Left lung (tissue), 10 donors: ENCODE measurements around the gene UQCRQ. TPM values are rescaled to one million over a fixed set of nuclear protein-coding genes. Genes with fewer than 3 reads are reported as not detected.

ENCODE experiments used
- ATAC-seq: fragments of 200-7000 bp; cut with Tn5 transposase; one replicate; pipeline ENCODE4 v1.9.1; 2020; ENCODE audit warnings: moderate library complexity
- DNase-seq, 4 donors: peaks; one replicate each; pipeline ENCODE4 v3.0.0-alpha.2; 2013 to 2020
- H3K27ac ChIP-seq, 2 donors: fragments of 200-600 bp; sonication (generic) in 1 of 2; one replicate each; pipeline versions ENCODE4 v1.5.0 to v1.8.0; 2020 to 2021
- H3K27me3 ChIP-seq, 2 donors: fragments of 200-600 bp; sonication (generic) in 1 of 2; one replicate each; pipeline versions ENCODE4 v1.5.0 to v1.8.0; 2020 to 2021
- H3K36me3 ChIP-seq, 2 donors: fragments of 200-600 bp; sonication (generic) in 1 of 2; one replicate each; pipeline versions ENCODE4 v1.5.0 to v1.8.0; 2020 to 2021
- H3K4me1 ChIP-seq, 2 donors: fragments of 200-600 bp; one replicate each; pipeline ENCODE4 v1.8.0; 2021
- H3K4me3 ChIP-seq, 2 donors: fragments of 200-600 bp; sonication (generic) in 1 of 2; one replicate each; pipeline versions ENCODE4 v1.5.0 to v1.8.0; 2020 to 2021; ENCODE audit warnings: mild to moderate bottlenecking in 1 of 2
- H3K9me3 ChIP-seq, 2 donors: fragments of 200-600 bp; sonication (generic) in 1 of 2; one replicate each; pipeline versions ENCODE4 v1.5.0 to v1.8.0; 2020 to 2021
- CTCF ChIP-seq, 2 donors: fragments of 200-600 bp; sonication (generic) in 1 of 2; IDR thresholded peaks; one replicate each; pipeline versions ENCODE4 v1.5.0 to v1.8.0; 2021; ENCODE audit warnings: antibody characterized with exemption in 2 of 2
- intact Hi-C, 2 donors: fragments of 100-400 bp; cut with DNase I; formaldehyde crosslinking; loops; one replicate each; pipeline versions ENCODE4 v1.11.2 to v1.14.2; 2022
- polyA plus RNA-seq, 6 donors: library from polyadenylated mRNA; unstranded; fragments of 120-200 nt; gene quantifications; one replicate each; pipeline ENCODE4 v1.2.1, GENCODE V29; 2013; ENCODE audit not compliant: insufficient read length in 6 of 6
- total RNA-seq, 2 donors: library from RNA; stranded (reverse); fragmentation: NEBNext Ultra II Directional; extraction: Animal tissue kit (Norgen Biotek cat#: 25700); gene quantifications; one replicate each; pipeline ENCODE4 v1.2.1, GENCODE V29; 2021
- donor health status: DM: no; HTN: yes; CAD: no.
- donor health status: DM: no; HTN: no; CAD: no.

The UQCRQ gene
- total and polyA plus RNA-seq, 8 donors: 130 to 507 (median 168) TPM

DNA sequence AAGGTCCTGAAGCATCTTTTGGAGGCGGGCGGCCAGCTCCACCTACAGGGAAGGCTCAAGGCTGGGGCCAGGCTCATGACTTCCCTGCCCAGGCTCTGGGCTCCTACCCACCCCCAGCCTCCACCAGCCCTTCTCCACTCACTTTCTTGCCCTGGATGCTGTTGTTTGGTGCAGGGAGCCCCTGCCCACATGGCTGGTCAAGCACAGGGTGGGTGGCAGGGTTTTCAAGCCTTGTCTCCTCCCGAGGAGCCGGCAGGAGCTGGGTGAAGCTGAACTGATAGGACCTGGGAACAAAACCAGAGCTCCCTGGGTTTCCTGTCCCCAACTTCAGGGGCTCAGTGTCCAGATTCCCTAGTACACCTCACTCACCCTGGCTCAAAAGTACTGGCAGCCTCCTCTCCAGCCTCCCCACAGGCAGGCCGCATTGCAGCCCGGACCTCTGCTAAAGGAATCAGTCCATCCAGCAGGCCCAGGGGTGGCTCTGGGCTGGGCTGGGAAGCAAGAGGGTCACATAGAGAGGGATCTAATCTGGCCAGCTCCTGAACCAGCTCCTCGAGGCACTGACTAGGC lies 42.9 kb upstream of the UQCRQ start:
- H3K27ac ChIP-seq: no peak overlapping the region
- peaks cover 4 to 32% of the 10 kb centered on the region in 2 donors for H3K4me1 ChIP-seq
- H3K36me3 ChIP-seq: peaks cover 0 to 24% of the 10 kb centered on the region in 2 donors
- DNase-seq (no peak), ATAC-seq (peak; percentile 26)
- no peak for TF ChIP-seq CTCF (IDR thresholded peaks at IDR 0.05)
- intact Hi-C loops: no loop called here
- H3K27me3 ChIP-seq: peaks cover 0 to 86% of the 10 kb centered on the region in 2 donors
- no peaks in the 10 kb centered on the region for H3K9me3 ChIP-seq
- H3K4me3 ChIP-seq: no peak overlapping the region

DNA sequence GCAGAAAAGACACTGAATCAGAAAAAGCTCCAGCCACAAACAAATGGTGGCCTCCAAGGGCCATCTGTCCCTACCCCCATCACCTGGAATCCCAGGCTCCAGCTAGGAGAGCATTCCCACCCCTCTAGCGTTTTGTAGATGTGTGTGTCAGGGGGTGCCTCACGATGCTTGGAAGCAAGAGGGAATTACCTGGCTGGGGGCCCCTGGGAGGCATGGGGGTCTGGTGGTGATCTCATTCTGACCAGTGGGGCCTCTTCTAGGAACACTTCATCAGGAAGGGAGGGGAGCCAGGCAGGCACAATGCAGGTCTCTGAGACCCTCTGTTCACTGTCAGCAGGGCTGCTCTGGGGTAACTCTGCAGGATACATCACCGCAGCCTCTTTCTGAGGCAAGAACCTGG lies 42.0 kb upstream of the UQCRQ start:
- intact Hi-C loops: no loop called here
- peaks cover 4 to 39% of the 10 kb centered on the region in 2 donors for H3K4me1 ChIP-seq
- peaks cover 0 to 24% of the 10 kb centered on the region in 2 donors for H3K36me3 ChIP-seq
- DNase-seq: no peak
- H3K27ac ChIP-seq: no peak overlapping the region
- ATAC-seq: no peak
- H3K4me3 ChIP-seq: no peak overlapping the region
- TF ChIP-seq CTCF (IDR thresholded peaks at IDR 0.05): no peak
- no peaks in the 10 kb centered on the region for H3K9me3 ChIP-seq
- peaks cover 0 to 86% of the 10 kb centered on the region in 2 donors for H3K27me3 ChIP-seq

DNA sequence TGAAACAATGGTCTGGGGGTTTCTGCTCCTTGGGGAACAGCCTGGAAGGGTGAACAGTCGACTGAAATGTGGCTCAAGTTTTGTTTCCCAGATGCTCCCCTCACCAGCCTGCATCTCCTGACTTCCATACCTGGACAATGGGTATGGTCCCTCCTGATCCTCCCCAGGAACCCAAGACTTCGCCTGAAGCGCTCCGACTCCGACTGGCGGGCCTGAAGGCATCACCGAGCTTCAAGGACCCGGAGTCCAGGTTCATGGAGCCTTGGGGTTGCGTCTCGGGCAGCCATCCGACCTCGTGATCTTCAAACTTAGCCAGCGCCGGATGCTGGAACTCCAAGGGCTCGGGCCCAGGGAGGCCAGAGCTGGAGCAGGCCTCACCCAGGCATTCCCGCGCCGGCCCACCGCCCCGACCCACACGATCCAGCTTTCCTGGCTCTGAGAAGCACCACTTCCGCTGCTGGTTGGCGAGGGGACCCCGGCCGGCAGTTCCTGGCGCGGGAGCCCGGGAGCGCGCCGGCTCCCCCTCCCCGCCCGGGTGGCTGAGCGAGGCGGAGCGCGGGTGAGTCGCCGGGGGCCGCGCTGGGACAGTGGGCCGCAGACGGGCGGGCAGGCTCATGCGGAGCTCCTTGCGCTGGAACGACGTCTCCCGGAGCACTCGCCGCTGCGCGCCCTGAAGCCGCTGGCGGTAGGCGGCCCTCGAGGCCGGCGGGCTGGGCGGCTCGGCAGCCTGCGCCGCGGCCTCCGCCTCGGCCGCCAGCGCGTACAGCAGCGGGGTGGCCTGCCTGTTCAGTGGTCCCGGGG lies 41.2 kb upstream of the UQCRQ start:
- Histone ChIP-seq H3K9me3 (no peaks in the 10 kb centered on the region), H3K27ac (no peak overlapping the region), H3K4me1 (peaks cover 4 to 36% of the 10 kb centered on the region in 2 donors), H3K27me3 (peaks cover 0 to 86% of the 10 kb centered on the region in 2 donors), H3K36me3 (peaks cover 0 to 24% of the 10 kb centered on the region in 2 donors), H3K4me3 (no peak overlapping the region)
- no peak for TF ChIP-seq CTCF (IDR thresholded peaks at IDR 0.05)
- DNase-seq (no peak), ATAC-seq (no peak)
- intact Hi-C loops: no loop called here

DNA sequence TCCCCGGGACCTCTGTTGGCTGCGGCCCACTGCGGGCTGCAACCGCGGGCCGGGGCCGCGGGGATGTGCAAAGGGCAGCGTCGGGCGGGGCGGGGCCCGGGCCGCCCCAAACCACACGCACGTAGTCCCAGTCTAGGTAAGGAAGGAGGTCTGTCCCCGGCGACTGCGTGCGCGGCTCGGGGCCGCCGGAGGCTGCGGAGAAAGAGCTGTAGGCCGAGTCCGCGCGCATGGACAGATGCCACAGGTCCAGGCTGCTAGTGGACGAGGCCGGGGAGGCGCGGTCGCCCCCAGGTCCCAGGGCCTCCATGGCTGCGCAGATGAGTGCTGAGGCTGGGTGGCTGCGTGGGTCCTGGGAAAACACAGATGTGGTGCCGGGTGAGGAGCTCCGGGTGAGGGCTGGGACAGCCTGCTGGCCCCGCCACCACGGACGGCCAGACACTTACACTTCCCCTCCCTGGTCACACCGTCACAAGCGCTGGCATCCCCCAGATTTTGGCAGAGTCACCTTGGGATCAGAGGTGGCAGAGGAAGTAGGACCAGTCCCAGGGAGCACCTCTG lies 40.5 kb upstream of the UQCRQ start:
- no peaks in the 10 kb centered on the region for H3K9me3 ChIP-seq
- no peak for TF ChIP-seq CTCF (IDR thresholded peaks at IDR 0.05)
- peaks cover 0 to 89% of the 10 kb centered on the region in 2 donors for H3K27me3 ChIP-seq
- intact Hi-C loops: no loop called here
- H3K36me3 ChIP-seq: peaks cover 0 to 24% of the 10 kb centered on the region in 2 donors
- H3K4me3 ChIP-seq: no peak overlapping the region
- ATAC-seq (no peak), DNase-seq (no peak)
- H3K4me1 ChIP-seq: peaks cover 7 to 38% of the 10 kb centered on the region in 2 donors
- peak overlapping the region; percentile 13 to 20 for H3K27ac ChIP-seq

DNA sequence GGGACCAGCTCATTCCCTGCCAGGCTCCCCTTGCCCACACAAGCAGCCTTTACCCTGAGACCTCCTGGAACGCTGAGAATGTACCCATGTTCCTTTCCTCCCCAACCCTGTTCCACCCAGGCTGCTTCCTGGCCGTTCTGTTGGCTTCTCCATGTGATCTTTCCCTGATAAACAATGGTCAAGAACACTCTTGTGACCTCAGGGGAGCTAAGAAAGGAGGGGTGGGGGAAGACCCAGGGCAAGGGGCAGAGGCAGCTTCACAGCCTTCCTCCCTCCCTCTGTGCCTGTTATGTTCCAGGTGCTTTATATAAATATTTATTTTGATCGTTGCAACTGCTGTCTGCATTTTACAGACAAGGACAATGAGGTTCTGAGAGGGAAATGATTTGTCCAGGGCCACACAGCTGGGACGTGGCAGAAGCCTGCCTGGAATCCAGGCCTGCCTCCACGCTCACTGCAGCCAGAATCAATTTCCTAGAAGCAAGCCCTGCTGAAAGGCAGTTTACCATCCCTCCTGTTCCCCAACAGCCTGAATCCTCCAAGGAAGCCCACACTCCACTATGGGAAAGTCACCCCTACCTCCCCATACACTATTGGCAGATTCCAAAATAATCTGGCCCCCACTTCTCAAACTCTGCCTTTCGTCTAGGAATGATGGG lies 39.9 kb upstream of the UQCRQ start:
- Histone ChIP-seq H3K4me1 (peaks cover 10 to 42% of the 10 kb centered on the region in 2 donors), H3K27me3 (peaks cover 0 to 96% of the 10 kb centered on the region in 2 donors), H3K4me3 (no peak overlapping the region), H3K27ac (peak overlapping the region; percentile 13 to 20), H3K36me3 (peaks cover 0 to 24% of the 10 kb centered on the region in 2 donors), H3K9me3 (no peaks in the 10 kb centered on the region)
- TF ChIP-seq CTCF (IDR thresholded peaks at IDR 0.05): no peak
- intact Hi-C loops: no loop called here
- ATAC-seq (no peak), DNase-seq (no peak)
